NCI-H774 (cell line): ENCODE measurements around the gene OSBPL10.
"Not testable (repeated sequence)": the region's sequence is repeated elsewhere in the genome, so short reads cannot be mapped to it uniquely, and the experiment has no call there.

Experiments used
- DNase-seq: peaks from one replicate; lab custom pipeline; 2025; lab: John Stamatoyannopoulos, UW

Gene OSBPL10

DNA sequence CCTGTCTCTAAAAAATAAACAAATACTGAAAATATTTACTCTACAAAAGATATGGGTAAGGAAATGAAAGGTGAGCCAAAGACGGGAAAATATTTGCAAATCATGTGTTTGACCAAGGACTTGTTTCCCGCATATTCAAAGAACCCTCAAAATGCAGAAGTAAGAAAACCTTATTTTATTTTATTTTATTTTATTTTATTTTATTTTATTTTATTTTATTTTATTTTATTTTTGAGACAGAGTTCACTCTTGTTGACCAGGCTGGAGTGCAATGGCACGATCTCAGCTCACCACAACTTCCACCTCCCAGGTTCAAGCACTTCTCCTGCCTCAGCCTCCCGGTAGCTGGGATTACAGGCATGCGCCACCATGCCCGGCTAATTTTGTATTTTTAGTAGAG lies 11.9 kb upstream of the OSBPL10 start:
- DNase-seq: not testable (repeated sequence)

DNA sequence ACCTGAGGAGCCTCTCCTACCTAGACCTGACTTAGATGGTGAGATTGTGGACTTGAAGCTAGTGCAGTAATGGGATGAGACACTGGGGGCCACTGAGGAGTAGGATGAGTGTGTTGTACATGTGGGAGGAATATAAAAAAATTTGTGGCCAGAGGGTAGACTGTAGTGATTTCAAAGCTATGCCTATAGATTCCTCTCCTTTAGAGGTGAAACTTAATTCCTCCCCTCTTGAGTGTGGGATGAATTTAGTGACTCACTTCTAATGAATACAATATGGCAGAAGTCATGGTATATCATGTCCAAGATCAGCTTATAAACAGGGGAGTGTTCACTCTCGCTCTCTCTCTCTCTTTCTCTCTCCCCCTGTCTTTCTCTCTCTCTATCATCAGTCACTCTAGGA lies 7.2 kb upstream of the OSBPL10 start:
- DNase-seq: no peak

DNA sequence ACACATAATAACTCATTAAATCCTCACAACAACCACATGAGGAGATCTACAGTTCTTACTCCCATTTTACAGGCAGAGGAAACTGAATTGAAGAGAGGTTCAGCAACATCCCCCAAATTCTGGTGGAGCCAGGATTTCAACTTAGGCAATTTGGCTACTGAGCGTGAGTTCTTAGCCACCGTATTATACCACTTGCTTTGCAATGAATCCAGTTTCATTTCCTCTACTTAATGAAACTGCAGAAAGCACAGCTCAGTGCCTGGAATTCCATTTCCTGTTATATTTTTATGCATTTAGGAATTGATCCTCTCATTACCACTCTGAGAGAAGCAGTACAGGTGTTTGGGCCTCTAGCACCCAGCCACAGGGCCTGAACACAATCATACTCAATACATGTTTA lies 4.8 kb upstream of the OSBPL10 start:
- DNase-seq: no peak

DNA sequence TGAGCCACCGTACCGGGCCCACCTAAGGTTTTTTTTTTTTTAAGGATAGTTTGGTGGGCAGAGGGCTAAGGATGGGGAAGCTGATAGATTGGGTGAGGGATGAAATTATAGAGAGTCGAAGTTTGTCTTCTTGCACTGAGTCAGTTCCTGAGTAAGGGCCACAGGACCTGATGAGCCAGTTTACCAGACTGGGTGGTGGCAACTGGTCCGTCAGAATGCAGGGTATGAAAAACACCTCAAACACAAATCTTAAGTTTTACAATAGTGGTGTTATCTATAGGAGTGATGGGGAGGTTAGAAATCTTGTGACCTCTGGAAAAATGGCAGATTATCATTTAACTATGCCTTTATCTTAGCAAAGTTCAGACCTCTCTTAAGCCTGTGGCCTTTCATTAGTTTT lies 3.3 kb upstream of the OSBPL10 start:
- no peak for DNase-seq

DNA sequence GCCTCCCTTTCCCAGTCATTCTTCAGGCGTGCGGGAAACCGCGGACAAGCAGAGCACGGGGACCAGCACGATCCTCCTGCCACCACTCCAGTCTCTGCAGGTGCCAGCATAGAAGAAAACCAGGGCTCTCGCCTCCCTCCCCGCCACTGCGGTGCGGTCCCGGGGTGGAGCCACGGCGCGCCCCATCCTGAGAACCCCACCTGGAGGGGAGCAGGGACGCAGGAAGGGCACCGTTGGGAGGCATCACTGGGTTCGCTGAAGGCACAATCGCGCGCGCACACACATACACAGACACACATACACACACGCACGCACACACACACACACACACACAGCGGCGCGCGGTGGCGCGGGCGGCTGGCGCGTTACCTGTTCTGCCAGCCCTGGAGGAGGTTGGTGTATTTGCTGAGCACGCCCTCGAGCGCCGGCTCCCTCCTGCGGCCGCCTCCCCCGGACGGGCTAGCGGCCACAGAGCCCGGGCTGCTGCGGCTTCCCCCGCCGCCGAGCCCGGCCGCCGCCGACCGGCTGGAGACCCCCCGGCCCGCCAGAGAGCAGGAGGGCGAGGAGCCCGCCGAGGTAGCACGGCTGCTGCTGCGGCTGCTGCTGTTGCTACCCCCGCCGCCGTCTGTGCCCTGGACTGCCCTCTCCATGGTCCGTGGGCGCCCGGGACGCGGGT lies 394 bp downstream of the OSBPL10 start:
- peak; percentile 34 for DNase-seq

DNA sequence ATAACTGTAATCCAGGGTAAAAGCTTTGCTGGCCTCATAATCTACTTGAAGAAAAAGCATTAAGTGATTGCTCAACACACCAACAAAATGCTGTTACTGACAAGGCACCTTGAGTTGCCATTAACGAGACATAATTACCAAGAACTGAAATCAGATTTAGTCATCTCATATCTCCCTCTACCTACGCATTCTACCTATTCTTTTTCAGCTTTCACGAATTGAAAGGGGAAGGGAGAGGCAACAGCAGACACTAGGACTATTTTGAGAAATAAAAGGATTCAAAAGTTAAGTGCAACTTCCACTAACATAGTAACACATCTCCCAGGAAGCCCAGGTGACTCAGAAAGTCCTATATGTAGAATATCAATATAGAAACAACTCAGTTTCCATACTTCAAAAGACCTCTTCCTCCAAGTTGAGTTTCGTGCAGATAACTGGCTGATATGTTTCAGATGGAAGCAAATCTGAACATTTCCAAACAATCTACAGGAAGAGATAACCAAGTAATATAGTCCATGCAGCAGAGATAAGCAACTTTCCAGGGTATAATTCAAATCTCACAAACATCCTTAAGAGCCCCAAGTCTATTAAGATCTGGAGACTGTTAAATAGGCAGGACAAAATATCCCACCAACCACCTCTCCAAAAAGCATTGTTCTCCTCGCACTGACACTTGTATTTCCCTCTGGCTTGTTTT lies 1.9 kb downstream of the OSBPL10 start:
- DNase-seq: no peak

DNA sequence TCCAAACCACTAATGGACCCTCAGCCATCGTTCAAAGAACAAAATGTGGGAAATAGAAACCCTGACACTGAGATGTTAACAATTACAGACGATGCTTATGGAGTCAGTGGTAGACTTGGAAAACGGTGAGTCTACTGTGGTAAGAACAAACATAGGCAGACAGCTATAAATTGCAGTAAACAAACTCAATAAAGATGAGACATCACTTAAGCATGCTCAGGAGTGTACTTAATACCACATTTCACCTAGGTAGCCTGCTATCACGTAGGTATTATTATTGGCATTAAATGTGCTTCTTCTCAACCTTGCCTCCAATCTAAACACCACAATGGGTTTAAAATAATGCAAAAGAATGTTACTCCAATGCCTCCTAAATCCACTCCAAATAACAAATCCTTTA lies 2.5 kb downstream of the OSBPL10 start:
- no peak for DNase-seq

DNA sequence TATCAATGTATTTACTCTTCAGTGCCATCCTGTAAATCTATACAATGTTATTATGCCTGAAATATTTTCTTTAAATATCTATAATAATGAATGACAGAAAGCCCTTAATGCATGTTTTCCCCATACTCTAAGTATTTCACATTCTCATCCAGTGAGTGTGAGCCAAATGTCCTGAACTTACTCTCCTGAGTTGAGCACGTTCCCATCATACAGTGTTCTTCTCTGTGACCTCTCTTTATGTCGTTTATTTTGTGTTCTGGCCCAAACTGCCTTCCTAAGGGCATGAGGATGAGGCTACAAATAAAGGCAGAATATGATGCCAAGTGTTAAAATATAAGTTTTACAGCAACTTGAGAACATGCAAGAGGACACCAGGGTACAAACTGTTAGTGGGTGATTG lies 3.3 kb downstream of the OSBPL10 start:
- no peak for DNase-seq

DNA sequence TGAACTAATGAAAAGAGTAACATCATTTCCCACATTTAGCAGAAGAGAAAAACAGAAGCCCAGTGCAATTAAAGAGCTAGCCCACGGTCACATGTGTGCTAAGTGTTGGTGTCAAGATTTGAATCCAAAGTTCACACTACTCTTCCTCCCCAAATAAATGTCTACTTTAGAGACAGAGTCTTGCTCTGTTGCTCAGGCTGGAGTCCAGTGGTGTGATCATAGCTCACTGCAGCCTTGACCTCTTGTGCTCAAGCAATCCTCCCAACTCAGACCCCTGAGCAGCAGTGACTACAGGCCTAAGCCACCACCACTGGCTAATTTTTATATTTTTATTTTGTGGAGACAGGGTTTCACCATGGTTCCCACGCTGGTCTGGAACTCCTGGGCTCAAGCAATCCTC lies 4.8 kb downstream of the OSBPL10 start:
- DNase-seq: no peak

DNA sequence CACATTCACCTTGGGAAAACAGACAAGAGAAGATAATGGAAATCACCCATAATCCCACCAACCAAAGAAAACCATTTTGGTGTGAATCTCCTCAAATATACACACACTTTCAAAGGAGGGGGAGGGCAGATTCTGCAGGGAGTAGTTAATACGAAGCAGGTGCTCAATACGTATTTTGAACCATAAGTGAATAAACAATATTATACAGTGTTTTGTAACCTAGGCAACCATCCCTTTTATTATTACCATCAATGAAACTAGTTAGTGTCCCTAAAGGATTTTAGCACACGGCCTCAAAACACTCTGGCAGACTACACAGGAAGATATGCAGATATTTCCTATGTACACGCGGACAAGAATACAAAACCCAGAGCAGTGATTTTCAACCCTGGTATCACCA lies 6.1 kb downstream of the OSBPL10 start:
- no peak for DNase-seq

DNA sequence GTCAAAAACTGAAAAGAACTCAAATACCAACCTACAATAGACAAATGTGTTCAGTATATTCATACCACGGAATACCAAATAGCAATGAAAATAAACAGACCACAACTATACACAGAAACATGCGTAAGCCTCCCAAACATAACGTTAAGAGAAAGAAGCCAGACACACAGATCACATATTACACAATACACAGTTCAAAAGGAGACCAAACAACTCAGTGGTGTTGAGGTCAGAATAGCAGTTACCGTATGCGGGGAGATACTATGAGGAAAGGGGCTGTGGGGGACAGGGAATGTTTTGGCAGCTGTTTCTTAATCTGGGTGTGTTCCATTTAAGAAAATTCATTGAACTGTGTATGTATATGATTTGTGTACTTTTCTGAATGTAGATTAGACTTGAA lies 6.6 kb downstream of the OSBPL10 start:
- DNase-seq: no peak

DNA sequence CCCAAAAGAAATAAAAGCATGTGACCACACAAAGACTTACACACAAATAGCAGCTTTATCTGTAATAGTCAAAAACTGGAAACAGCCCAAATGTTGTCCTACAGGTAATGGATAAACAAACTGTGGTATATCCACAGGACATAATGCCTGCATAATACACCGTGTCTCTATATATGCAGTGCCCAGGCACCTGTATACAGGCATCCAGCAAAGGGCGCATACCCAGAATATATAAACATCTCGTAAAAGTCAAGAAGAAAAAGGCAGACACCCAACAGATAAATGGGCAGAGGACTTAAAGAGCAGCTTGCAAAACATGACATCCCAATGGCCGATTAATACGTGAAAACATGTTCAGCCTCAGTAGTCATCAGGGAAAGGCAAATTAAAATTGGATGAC lies 7.2 kb downstream of the OSBPL10 start:
- DNase-seq: no peak

DNA sequence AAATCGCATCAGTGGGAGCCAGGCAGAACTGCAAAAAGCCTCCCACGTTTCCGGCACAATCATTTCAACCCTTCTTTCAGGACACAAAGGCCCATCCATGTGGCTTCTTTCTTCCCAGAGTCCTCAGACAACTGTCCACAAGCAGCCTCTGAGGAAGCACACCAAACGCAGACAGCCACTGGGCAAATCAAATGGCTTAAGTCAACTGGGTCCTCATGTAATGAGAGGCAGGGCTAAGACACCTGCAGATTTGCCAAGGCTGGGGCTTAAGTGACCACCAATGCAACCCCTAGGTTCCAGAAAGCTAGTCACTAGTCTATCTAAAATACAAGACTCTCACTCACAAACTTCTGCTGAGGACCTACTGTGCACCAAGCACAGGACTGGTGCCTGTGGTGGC lies 8.0 kb downstream of the OSBPL10 start:
- DNase-seq: no peak

DNA sequence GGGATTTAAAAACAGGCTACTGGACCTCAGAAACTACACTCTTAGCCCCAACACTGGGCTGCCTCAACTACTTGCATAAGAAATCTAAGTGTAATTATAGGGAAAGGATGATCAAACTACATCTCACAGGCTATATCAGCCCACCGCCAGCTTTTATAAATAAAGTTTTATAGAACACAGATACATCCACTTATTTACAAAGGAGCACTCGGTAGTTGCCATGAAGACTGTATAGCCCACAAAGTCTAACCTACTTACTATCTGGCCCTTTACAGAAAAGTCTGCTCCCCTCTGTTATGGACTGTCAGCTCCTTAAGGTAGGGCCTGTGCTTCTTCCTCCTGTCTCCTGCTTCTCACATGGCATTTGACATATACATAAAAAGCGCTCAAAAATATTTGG lies 9.5 kb downstream of the OSBPL10 start:
- DNase-seq: no peak

DNA sequence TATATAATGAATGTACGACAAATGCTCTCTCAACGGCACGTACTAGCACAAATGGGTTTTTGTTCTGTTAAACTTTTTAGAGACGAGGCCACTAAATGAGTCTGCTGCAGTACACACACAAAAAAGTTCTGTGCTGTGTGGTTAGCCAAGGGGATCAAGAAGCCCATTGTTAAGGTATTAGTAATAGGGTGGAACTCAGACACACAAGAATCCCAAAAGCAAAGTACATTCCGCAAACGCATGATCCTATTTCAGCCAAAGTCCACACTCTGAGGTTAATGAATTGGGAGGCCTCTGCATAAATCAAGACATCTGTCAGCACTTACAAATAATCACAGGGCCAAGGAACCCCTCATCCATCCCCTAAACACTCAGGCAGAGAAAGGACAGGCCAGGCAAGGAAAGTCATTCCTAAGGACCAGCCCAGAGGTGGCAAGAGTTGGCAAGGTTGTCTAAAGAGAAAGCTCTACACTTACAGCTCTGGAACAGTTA lies 12.1 kb downstream of the OSBPL10 start:
- DNase-seq: no peak

DNA sequence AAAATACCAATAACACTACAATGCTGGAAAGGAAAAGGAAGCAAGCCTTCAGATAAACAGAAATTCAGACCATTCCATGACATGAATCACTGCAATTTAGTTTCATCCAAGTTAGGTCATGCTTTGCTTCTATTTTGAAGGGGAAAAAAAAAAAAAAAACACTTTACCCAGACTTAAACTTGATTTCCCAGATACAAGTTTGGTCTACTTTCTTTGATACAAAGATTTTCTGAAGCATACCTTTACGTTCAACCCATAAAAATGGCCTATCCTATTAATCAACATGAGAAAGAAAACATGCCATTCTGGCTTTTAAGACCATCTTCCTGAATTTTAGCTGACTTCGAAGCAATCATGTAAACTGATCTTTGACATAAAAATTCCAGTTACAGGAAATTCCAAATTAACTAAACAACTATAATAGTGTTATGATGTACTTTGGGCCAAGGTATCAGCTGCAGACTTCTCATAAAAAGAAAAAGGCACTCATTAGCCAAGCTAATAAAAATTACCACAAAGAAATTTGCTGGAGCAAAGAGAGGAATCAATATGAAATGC lies 12.6 kb downstream of the OSBPL10 start:
- DNase-seq: no peak

DNA sequence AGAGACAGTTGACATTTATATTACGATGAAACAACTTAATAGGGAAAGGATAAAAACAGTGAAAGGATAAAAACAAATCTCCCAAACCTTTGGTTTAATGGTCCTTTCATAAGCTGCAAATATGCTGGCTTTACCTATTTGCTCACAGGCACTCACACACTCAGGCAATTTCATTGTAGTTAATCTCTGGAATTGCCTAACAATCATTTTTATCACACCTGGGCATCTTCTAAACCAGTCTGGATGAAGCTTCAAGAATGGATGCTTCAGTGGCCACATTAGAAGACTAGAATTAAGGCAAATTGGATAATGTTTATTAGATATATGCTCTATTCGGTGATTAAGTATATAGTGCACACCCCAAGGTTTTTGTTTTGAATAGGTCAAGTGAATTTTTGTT lies 13.5 kb downstream of the OSBPL10 start:
- no peak for DNase-seq

DNA sequence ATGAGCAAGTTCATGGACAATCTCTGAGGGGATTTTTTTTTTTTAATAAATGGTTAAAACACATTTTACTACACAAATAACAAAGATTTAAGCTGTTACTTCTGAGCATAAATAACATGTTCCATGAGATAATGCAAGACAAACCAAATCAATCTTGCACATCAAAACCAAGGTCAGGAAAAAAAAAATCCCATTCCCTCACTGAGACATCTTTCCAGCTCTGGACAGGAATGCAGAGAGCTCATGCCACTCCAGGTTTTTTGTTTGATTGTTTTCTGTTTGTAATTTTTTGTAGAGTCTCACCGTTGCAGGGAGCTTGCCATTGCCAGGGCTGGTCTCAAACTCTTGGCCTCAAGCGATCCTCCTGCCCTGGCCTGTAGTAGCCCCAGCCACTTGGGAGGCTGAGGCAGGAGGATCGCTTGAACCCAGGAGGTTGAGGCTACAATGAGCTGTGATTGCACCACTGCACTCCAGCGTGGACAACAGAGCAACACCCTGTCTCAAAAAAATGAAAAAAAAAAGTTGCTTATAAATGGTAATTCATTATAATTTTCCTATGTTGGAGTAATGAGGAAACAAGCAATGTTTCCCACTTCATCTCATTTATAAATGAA lies 14.0 kb downstream of the OSBPL10 start:
- no peak for DNase-seq

DNA sequence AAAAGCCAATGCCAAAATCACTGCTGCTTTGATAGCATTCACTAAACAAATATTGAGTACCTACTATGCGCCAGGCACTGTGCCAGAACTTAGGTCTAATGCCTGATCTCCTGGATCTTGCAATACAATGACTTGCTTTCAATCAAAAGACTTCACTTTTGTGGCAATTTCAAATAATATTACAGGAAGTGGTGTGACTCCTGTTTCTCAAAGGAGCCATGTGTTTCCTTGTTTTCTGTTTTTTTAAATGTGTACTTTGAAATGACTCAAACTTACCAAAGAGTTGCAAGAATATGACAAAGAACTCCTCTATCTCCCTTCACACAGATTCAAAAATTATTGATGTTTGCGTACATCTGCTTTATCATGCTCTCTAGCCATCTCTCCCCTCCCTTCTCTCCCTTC lies 18.3 kb downstream of the OSBPL10 start:
- DNase-seq: no peak

DNA sequence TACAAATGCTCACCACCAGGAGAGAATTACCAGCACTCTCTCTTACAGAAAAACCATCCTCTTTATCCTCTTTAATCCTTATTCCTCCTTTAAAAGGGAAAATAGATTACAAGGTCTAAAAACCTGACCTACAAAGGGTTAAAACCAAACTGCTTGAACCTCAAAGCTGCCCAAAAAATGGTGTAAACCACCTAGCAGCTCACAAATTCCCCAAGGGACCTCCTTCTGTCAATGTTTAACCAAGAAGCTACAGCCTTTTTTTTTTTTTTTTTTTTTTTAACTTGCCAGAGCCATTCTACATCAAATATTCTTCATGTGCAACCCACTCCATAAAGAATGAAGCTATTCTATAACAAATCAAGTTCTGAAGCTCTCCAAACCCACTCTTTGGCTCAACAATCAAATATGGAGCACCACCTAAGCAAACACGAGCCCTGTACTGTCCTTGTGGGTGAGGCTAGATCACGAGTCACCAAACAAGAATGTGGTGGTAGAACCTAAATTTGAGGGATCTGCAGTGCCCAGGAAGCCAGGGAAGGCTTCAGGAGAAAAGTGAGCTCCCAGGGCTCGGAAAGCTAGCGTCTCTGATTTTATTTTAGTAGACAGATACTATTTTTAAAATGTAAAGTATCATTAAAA lies 20.1 kb downstream of the OSBPL10 start:
- DNase-seq: no peak

DNA sequence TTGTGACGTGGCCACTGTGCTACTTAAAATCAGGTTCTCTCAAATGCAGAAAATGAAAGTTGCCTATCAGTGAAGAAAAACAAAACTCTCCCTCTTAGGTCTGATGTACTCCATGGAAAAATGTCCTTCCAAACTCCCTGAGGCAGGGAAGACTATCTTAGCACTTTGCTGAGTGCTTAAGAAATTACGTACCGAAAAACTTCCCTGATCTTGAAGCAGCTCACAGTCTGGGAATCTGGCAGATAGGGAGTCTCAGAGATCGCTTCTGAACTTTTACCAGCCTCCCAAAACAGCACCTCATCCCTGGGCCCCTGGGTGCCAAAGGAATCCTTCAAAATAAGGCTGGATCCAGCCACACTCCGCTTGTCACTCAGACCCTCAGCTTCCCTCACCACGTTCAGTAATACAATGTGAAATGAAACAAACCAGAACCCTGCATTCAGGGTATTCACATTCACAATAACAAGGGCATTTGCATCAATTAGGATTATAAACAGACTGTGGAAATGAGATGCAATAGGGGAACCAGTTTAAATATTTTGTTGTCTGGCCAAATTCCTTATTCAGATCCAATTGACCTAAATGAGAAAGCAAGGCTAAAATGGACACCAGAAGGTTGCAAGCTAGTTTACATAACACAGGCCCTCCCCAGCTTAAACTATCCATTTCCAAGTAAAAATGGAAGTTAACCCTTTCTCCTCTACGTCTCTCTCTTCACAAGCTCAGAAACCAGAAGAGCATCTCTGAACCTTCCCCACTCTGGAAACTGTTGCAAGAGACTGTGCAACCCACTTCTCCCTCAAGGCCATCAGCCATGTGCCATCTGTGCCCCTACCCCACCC lies 20.9 kb downstream of the OSBPL10 start:
- no peak for DNase-seq

DNA sequence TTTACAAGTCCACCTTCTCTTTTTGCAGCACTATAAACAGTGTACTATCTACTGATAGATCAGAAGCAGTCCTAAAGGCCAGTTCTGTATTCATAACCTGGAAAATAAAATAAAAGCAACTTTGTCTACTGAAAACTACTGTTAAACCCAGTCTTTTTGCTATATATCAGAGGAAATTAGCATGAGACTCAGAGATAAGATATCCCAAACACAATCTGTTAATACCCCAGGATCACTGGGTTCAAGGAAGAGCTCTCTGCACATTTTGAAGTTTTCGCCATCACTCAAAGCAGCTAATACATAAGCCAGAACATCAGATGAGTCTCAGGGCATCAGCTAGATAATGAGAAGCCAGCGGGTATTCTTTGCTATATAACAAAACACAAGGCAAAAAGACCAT lies 21.8 kb downstream of the OSBPL10 start:
- no peak for DNase-seq
